NB4 (cell line): ENCODE measurements around the gene LSG1.

Source experiments
- CTCF ChIP-seq: IDR thresholded peaks from one replicate; pipeline ENCODE4 v1.5.1; 2012; ENCODE audit warnings: low read depth, low read length
- POLR2A ChIP-seq: IDR thresholded peaks from 2 replicates; pipeline ENCODE4 v1.6.1; 2011; ENCODE audit warnings: mild to moderate bottlenecking; ENCODE audit not compliant: insufficient read length; ENCODE audit errors: extremely low read depth

DNA sequence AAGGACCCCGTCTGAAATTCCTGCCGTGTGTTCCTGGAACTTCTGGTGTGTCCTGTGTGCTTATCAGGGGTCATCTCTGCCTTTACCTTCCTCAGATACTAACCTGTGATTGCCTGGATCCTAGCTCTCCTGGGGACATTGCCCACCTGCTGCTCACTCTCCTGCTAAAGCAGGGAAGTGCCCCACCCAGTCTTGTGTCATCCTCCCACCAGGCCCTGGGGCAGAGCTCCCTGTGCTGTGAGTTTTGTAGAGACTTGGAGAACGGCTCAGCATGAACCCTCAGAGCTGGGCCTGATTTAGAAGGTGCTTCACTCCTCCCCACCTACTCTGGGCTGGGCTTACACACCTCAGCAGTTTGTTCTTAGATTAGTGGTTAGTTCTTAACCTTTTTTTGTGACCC lies 34.9 kb downstream of the LSG1 start:
- TF ChIP-seq CTCF, result no peak
- no peak for TF ChIP-seq POLR2A
